Activated CD4-positive, alpha-beta T cell treated with anti-CD3 and anti-CD28 coated beads for 24 hours (primary cell): ENCODE data around the gene TOGARAM2.

Experiments
- DNase-seq, 2 donors: peaks; one replicate each; pipeline ENCODE4 v3.0.0-alpha.2; 2020; ENCODE audit warnings: low read depth in 2 of 2

Gene TOGARAM2

DNA sequence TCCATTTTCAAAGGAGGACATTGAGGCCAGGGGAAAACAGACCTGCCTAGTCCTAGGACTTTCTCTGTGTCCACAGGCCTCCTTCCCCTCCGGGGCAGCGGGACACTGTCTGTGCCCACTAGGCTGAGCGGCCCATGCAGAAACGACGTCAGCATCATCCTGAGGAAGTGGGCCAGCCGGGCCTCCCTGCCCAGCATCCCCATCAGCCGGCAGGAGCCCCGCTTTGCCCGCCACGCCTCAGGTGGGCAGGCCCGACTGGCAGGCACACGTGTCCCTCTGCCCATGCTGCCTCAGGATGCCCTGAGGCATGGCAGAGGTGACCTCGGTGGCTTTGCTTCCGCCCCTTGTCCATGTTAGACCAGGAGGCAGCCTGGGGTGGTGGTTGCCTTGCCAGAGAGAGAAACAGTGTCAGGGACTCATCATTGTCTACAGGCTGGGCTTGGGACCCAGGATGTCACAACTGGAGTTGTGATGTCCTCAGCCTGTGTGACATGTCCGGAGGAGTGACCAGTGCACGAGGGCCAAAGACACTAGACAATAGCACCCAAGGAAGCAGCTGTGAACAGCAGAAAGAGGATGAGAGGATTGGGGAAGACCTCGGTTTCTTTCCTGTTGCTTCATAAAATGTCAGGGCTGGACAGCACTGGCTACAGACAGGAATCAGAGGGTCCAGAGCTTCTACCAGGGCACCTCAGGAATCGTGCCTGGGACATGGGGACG, 36.8 kb downstream of the TOGARAM2 start:
- no peak for DNase-seq

DNA sequence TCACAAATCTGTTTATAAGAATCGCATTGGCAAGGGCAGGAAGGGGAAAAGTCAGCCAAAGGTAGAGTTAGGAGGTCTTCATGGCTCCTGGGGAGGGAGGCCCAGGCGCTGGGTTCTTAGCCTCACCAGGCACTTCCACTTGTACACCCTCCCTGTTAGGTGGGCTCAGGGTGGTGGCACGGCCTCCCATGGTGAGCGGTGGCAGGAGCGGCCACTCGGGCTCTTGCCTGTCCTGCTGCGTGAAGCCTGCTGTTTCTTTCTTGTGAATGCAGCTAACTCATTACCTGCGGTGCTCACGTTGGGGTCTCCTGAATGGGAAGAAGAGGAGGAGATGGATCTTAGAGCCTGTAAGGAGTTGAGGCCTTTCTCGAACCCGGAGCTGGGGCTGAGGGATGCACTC, 40.8 kb downstream of the TOGARAM2 start:
- no peak for DNase-seq

DNA sequence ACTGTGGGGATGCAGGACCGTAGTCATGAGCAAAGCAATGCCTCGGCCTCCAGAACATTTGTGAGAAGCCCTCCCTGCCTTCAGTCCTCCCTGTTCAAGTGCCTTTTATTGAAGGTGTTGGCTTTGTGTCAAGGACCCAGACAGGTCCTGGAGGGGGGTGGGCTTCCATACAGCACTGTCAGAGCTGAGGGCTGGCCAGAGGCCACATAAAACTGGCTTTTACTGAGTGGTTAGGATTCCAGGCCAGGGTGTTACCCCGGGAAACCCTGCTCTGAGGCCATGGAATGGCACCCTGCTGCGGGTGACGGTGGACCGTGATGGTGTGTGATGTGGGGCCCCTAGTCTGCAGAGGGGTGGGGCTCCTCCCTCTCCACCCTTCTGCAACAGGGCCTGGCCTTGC, 41.6 kb downstream of the TOGARAM2 start:
- no peak for DNase-seq

DNA sequence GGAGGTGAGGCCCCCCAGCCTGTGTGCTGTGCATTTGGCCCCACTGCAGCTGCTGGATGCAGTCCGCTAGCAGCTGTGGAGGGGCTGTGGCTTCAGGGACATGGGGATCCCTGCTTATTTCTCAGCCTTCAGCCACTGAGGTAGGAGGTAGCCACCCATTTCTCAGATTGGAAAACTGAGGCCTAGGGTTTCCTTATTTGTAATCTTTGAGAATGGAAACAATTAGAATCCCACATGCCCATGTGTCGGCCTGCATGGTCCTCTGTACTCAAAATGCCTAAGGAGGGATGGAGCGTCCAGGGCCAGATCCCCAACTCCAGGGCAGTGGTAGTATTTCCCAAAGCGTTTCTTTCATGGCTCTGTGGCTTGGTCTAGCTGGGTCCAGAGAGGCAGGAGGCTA, 42.1 kb downstream of the TOGARAM2 start:
- DNase-seq: no peak

DNA sequence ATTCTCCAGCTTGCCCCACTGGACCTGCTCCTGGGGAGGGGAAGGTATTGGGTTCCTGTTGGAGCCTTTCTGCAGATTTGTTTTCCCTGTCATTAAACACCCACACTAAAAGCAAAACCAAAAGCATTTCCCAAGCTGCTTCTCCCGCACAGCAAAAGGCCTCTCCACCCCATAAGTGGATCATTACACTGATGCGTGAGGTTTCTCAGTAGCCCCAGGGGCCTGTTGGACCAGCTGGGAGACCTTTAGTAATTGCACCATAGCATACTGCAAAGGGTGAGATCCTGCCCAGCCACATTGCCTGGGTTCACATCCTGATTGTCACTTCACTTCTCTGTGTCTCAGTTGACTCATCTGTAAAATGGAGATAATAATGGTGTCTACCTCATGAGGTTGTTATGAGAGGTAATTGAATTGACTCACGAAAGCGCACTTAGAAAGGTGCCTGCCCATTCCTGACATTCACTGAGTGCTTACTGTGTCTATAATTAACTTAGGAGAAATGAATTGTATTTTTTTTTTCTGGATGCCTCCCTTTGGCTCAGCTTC, 43.9 kb downstream of the TOGARAM2 start:
- no peak for DNase-seq

GRCh38 chr2:29025711-29026110, 44.6 kb downstream of the TOGARAM2 start:
- no peak for DNase-seq

DNA sequence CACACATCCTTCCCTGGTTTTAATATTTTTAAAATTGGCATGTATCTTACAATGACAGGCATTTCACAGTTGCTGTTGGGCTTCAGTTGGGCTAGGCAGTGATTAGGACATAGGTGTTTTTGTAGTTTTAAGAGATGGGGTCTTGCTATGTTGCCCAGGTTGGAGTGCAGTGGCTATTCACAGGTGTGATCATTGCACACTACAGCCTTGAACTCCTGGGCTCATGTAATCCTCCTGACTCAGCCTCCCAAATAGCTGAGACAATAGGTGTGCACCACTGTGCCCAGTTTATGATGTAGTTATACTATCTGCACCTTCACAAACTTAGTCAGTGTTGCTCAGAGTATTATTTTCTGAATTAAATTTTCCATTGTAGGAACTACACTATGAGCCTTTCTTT, 49.9 kb downstream of the TOGARAM2 start:
- DNase-seq: no peak

- DNase-seq: no peak
Measured at GRCh38 chr2:29032189-29032588, 51.1 kb downstream of the TOGARAM2 start.

DNA sequence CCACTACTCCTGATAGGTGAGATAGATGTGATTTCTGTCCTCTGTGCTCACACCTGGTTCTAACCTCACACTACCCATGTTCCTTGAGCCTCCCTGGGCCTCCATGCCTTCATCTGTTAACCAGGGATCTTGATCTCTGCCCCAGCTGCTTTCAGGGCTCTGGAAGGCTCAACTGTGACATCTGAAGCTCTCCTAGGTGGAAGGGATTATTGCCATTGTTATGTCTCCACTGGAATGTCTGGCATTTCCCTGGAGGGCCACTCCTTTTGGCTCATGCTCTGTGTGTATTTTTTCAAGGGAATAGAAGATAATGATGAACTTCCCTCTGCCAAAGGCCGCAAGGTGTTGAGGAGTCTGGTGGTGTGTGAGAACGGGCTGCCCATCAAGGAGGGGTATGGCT, 52.1 kb downstream of the TOGARAM2 start:
- DNase-seq: no peak

- DNase-seq: no peak
Measured at GRCh38 chr2:29033656-29034055, 52.6 kb downstream of the TOGARAM2 start.

- no peak for DNase-seq
Measured at GRCh38 chr2:29035016-29035745, 54.1 kb downstream of the TOGARAM2 start.

DNA sequence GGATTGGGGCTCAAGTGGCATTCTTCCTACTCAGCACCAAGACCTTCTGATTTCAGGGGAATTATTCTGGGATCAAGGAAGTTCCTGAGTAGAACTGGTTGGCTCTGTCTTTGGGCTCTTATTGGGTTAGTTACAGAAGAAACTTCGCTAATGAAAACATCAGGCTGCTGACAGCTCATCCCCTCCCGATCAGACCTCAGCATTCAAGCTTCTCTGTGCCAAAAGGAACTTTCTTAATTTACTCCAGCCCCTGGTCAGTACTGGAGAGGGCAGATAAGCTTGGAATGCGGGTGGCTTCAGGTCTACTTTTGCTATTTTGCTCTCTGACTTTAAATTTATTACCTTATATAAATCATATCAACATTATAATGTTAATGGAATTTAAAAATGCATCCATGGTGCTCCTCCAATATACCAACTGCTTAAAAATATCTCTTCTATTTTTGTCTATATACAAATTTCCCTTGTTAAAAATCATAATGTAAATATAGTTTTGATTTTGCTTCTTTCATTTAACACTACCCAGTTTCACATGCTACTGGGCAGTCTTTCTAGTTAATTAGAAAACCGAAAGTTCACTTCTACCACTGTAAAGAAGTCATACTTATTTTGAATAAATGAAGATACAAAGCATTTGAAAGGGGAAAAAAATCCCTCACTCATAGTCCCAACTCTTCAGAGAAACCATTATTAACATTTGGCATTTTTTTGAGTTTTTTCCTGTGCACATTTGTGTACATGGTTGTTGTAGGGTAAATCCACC, 58.8 kb downstream of the TOGARAM2 start:
- no peak for DNase-seq

DNA sequence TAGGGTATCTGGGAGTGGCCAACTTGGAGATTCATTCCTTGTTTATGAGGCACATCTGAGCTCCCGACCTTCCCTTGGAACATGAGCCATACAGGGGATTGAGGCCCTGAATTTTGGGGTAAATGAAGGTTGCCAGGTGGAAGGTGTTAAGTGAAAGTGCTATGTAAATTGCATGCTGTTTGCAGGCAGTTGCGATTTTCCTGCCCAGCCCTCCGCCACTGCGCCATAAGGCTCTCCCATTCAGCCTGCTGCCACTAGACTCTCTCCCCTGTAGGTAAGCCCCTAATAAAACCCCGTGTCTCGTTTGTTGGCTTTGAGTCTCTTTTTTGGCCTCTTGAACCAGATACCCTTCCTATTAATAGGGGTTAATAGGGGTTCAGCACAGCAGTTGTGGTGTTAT, 59.5 kb downstream of the TOGARAM2 start:
- DNase-seq: no peak

GRCh38 chr2:29041161-29041660, 60.1 kb downstream of the TOGARAM2 start:
- DNase-seq: no peak

- no peak for DNase-seq
Measured at GRCh38 chr2:29042561-29043075, 61.5 kb downstream of the TOGARAM2 start.

- DNase-seq: no peak
Measured at GRCh38 chr2:29044459-29044858, 63.4 kb downstream of the TOGARAM2 start.

GRCh38 chr2:29046321-29046720, 65.2 kb downstream of the TOGARAM2 start:
- DNase-seq: no peak

DNA sequence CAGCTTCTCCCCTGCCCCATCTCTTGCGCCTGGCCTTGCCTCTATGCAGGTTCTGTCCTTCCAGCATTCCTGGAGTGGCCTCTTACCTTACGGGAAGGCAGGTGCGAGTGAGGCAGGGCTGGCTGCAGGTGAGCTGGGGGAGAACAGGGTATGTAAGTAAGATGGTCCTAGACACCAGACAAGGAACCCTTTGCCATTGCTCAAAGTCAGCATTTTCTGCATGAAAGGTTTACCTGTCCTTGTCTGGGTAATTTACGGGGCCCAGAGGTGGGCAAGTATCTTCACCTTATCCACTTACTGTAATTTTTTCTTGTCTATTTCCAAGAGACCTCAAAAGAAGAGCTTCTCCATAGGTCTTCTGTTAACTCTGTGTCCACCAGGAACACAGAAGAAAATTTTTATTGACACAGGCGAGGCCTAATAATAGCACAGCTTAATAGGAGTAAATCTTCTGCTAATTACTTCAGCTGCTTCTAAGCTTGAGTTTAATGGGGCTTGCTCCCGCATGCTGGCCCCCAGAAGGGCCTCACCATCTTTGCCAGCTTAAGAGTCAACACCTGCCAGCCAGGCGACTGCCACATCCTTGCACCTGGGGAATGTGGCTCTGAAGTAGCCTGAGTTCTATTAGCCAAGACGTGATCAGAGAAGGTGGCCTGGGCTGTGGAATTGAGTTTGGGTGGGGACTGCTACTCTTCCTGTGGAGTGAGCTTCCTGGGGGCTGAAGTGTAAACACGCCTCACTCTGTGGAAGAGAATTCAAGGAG, 66.2 kb downstream of the TOGARAM2 start:
- DNase-seq: no peak

- DNase-seq: no peak
Measured at GRCh38 chr2:29050591-29050990, 69.5 kb downstream of the TOGARAM2 start.

GRCh38 chr2:29051730-29052129, 70.6 kb downstream of the TOGARAM2 start:
- no peak for DNase-seq

DNA sequence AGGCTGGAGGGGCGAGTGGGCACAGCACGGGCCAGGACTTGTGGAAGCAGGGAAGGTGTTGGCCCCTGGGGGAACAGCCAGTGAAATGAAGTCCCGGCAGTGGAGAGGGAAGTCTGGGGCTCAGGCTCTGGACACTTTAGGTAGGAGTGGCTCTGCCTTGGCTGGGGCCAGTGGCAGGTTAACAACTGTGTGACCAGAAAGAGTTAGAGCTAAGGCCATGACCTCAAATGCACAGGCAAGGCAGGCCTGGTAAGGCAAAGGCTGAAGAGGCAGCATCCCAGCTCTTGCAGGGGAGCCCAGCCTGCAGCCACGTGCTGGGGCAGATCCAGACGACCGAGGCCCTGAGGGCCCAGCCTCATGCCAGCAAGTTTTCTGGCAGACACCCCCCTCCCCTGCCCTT, 71.7 kb downstream of the TOGARAM2 start:
- no peak for DNase-seq
